Omental fat pad (tissue), 4 donors: ENCODE data around the gene TRAK1. TPM values are rescaled to one million over a fixed set of nuclear protein-coding genes. Genes with fewer than 3 reads are reported as not detected.

Source experiments
- ATAC-seq: fragments of 150-250 bp; one replicate; pipeline ENCODE4 v1.9.1; 2016; ENCODE audit warnings: mild to moderate bottlenecking, moderate library complexity; ENCODE audit not compliant: low FRiP score
- DNase-seq: peaks from one replicate; pipeline ENCODE4 v3.0.0-alpha.2; 2019; ENCODE audit warnings: low spot score
- CTCF ChIP-seq, 3 donors: fragments of 450-650 bp; IDR thresholded peaks; one replicate each; pipeline ENCODE4 v1.5.1; 2016 to 2017; ENCODE audit warnings: antibody characterized with exemption in 3 of 3, mild to moderate bottlenecking in 3 of 3, moderate library complexity in 2 of 3
- total RNA-seq, 4 donors: library from RNA; depleted of rRNA; stranded (reverse); fragments of >200 nt; gene quantifications; one replicate each; pipeline ENCODE4 v1.1.0, GENCODE V29; 2016

The TRAK1 gene
- total RNA-seq, 4 donors from 2014 or later: 21.4 to 42.9 (median 37.0) TPM

- ATAC-seq (peak; percentile 48), DNase-seq (peak; percentile 34)
- no peak for TF ChIP-seq CTCF (IDR thresholded peaks at IDR 0.05)
Observed at GRCh38 chr3:42264399-42265058, 173.4 kb downstream of the TRAK1 start.

GRCh38 chr3:42265059-42265991, 174.2 kb downstream of the TRAK1 start:
- no peak for ATAC-seq
- DNase-seq: no peak
- no peak for TF ChIP-seq CTCF (IDR thresholded peaks at IDR 0.05)

- no peak for TF ChIP-seq CTCF (IDR thresholded peaks at IDR 0.05)
- DNase-seq (no peak), ATAC-seq (no peak)
Observed at GRCh38 chr3:42266085-42266484, 174.9 kb downstream of the TRAK1 start, which contains the start of gene CCK. Gene CCK (minus strand): TSS chr3:42266185. CDS start chr3:42263630, 2,555 bp downstream.

GRCh38 chr3:42267878-42268277, 176.7 kb downstream of the TRAK1 start:
- TF ChIP-seq CTCF (IDR thresholded peaks at IDR 0.05): no peak
- no peak for DNase-seq
- no peak for ATAC-seq

GRCh38 chr3:42269647-42270046, 178.5 kb downstream of the TRAK1 start:
- ATAC-seq (no peak), DNase-seq (no peak)

GRCh38 chr3:42270561-42270960, 179.4 kb downstream of the TRAK1 start:
- no peak for DNase-seq
- ATAC-seq: no peak

More at GRCh38 chr3:42269647-42270046, 178.5 kb downstream of the TRAK1 start:
- no peak for TF ChIP-seq CTCF (IDR thresholded peaks at IDR 0.05)

More at GRCh38 chr3:42270561-42270960, 179.4 kb downstream of the TRAK1 start:
- TF ChIP-seq CTCF (IDR thresholded peaks at IDR 0.05): no peak
